Central memory CD8-positive, alpha-beta T cell (primary cell): ENCODE data around the gene FLNC.

Experiments used
- ATAC-seq: fragments of 150-1000 bp; cut with Tn5 transposase; replicated peaks from 2 replicates; pipeline ENCODE4 v1.10.0; 2022; ENCODE audit warnings: mild to moderate bottlenecking, moderate FRiP score, moderate number of reproducible peaks; ENCODE audit not compliant: poor library complexity, severe bottlenecking; ENCODE audit errors: extremely low read depth
- DNase-seq, 2 donors: peaks; one replicate each; pipeline ENCODE4 v3.0.0; 2021; ENCODE audit warnings: low spot score in 2 of 2
- H3K27ac Mint-ChIP-seq: one replicate; pipeline ENCODE4 v1.8.0; 2022; ENCODE audit warnings: low read depth, mild to moderate bottlenecking, moderate library complexity, mixed read lengths
- H3K27me3 Mint-ChIP-seq: one replicate; pipeline ENCODE4 v1.8.0; 2022; ENCODE audit warnings: mixed read lengths
- H3K36me3 Mint-ChIP-seq: one replicate; pipeline ENCODE4 v1.8.0; 2022; ENCODE audit warnings: mild to moderate bottlenecking, moderate library complexity, mixed read lengths; ENCODE audit not compliant: insufficient read depth
- H3K4me1 Mint-ChIP-seq: one replicate; pipeline ENCODE4 v1.8.0; 2022; ENCODE audit warnings: mixed read lengths
- H3K4me3 Mint-ChIP-seq: one replicate; pipeline ENCODE4 v1.8.0; 2022; ENCODE audit warnings: mild to moderate bottlenecking, moderate library complexity, mixed read lengths
- H3K9me3 Mint-ChIP-seq: one replicate; pipeline ENCODE4 v1.8.0; 2022; ENCODE audit warnings: mixed read lengths

FLNC gene

GRCh38 chr7:128845987-128846386, 15.8 kb downstream of the FLNC start:
- ATAC-seq (no peak), DNase-seq (no peak)
- Mint-ChIP-seq H3K36me3 (peaks cover 1% of the 10 kb centered on the region), H3K27ac (no peak overlapping the region), H3K4me3 (no peak overlapping the region), H3K9me3 (no peaks in the 10 kb centered on the region), H3K4me1 (no peaks in the 10 kb centered on the region), H3K27me3 (no peaks in the 10 kb centered on the region)

- Mint-ChIP-seq H3K36me3 (peaks cover 1% of the 10 kb centered on the region), H3K27ac (no peak overlapping the region), H3K4me1 (no peaks in the 10 kb centered on the region), H3K9me3 (no peaks in the 10 kb centered on the region), H3K4me3 (no peak overlapping the region), H3K27me3 (no peaks in the 10 kb centered on the region)
- DNase-seq (no peak), ATAC-seq (no peak)
These were observed 16.7 kb downstream of the FLNC start for GRCh38 chr7:128846781-128847444.

DNA sequence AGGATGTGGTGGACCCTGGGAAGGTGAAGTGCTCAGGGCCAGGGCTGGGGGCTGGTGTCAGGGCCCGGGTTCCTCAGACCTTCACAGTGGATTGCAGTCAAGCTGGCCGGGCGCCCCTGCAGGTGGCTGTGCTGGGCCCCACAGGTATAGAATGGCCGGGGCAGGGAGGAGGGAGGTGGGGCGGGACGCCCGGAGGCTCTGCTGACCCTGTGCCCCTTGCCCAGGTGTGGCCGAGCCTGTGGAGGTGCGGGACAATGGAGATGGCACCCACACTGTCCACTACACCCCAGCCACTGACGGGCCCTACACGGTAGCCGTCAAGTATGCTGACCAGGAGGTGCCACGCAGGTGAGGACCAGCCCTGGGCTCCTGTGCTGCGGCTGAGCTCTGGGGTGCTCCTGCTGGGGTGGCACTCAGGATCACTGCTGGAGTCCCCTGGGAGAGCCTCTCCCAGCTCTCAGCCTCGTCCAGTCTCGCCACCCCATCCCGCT, 17.6 kb downstream of the FLNC start:
- no peaks in the 10 kb centered on the region for H3K9me3 Mint-ChIP-seq
- no peaks in the 10 kb centered on the region for H3K27me3 Mint-ChIP-seq
- H3K4me3 Mint-ChIP-seq = no peak overlapping the region
- DNase-seq (no peak), ATAC-seq (no peak)
- H3K36me3 Mint-ChIP-seq = no peaks in the 10 kb centered on the region
- H3K4me1 Mint-ChIP-seq = no peaks in the 10 kb centered on the region
- H3K27ac Mint-ChIP-seq = no peak overlapping the region

GRCh38 chr7:128848289-128849155, 18.3 kb downstream of the FLNC start:
- H3K4me3 Mint-ChIP-seq = no peak overlapping the region
- DNase-seq = no peak
- H3K27ac Mint-ChIP-seq = no peak overlapping the region
- no peaks in the 10 kb centered on the region for H3K9me3 Mint-ChIP-seq
- H3K36me3 Mint-ChIP-seq = no peaks in the 10 kb centered on the region
- no peaks in the 10 kb centered on the region for H3K4me1 Mint-ChIP-seq
- ATAC-seq = no peak
- no peaks in the 10 kb centered on the region for H3K27me3 Mint-ChIP-seq

- H3K4me3 Mint-ChIP-seq = no peak overlapping the region
- no peaks in the 10 kb centered on the region for H3K9me3 Mint-ChIP-seq
- no peak for DNase-seq
- no peaks in the 10 kb centered on the region for H3K27me3 Mint-ChIP-seq
- ATAC-seq = no peak
- H3K27ac Mint-ChIP-seq = no peak overlapping the region
- no peaks in the 10 kb centered on the region for H3K36me3 Mint-ChIP-seq
- H3K4me1 Mint-ChIP-seq = no peaks in the 10 kb centered on the region
These were observed 18.9 kb downstream of the FLNC start for GRCh38 chr7:128849156-128849515.

GRCh38 chr7:128849804-128850490, 19.7 kb downstream of the FLNC start:
- no peak for ATAC-seq
- Mint-ChIP-seq H3K9me3 (no peaks in the 10 kb centered on the region), H3K4me1 (no peaks in the 10 kb centered on the region), H3K27ac (no peak overlapping the region), H3K36me3 (no peaks in the 10 kb centered on the region), H3K27me3 (no peaks in the 10 kb centered on the region), H3K4me3 (no peak overlapping the region)
- no peak for DNase-seq

DNA sequence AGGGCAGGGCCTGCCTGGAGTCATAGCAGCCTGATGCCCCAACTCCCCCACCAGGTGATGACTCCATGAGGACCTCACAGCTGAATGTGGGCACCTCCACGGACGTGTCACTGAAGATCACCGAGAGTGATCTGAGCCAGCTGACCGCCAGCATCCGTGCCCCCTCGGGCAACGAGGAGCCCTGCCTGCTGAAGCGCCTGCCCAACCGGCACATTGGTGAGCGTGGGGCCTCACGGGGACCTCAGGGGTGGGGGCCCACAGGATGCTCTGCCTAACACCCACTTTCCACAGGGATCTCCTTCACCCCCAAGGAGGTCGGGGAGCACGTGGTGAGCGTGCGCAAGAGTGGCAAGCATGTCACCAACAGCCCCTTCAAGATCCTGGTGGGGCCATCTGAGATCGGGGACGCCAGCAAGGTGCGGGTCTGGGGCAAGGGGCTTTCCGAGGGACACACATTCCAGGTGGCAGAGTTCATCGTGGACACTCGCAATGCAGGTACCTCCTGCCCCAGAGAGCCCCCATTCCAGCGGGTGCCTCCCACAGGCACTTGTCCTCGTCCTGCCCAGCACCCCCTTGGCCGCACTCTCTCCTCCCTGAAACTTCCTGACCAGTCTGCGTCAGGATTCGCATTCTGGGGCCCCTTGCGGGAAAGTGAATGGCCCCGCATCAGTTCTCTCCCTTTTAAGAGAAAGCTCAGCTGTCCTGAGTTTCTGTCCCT, 22.5 kb downstream of the FLNC start:
- H3K36me3 Mint-ChIP-seq = no peaks in the 10 kb centered on the region
- H3K4me1 Mint-ChIP-seq = no peaks in the 10 kb centered on the region
- DNase-seq = no peak
- H3K27me3 Mint-ChIP-seq = no peaks in the 10 kb centered on the region
- H3K4me3 Mint-ChIP-seq = no peak overlapping the region
- no peaks in the 10 kb centered on the region for H3K9me3 Mint-ChIP-seq
- ATAC-seq = no peak
- no peak overlapping the region for H3K27ac Mint-ChIP-seq

DNA sequence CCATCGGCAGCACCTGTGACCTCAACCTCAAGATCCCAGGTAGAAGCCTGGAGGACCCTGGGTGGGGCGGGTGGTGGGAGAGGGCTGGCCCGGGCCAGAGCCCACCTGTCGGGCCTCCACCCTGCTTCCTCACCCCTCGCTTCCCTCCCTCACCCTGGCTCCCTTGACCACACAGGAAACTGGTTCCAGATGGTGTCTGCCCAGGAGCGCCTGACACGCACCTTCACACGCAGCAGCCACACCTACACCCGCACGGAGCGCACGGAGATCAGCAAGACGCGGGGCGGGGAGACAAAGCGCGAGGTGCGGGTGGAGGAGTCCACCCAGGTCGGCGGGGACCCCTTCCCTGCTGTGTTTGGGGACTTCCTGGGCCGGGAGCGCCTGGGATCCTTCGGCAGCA, 23.6 kb downstream of the FLNC start:
- Mint-ChIP-seq H3K4me1 (no peaks in the 10 kb centered on the region), H3K27me3 (no peaks in the 10 kb centered on the region), H3K27ac (no peak overlapping the region), H3K36me3 (no peaks in the 10 kb centered on the region), H3K9me3 (no peaks in the 10 kb centered on the region), H3K4me3 (no peak overlapping the region)
- DNase-seq (no peak), ATAC-seq (no peak)

DNA sequence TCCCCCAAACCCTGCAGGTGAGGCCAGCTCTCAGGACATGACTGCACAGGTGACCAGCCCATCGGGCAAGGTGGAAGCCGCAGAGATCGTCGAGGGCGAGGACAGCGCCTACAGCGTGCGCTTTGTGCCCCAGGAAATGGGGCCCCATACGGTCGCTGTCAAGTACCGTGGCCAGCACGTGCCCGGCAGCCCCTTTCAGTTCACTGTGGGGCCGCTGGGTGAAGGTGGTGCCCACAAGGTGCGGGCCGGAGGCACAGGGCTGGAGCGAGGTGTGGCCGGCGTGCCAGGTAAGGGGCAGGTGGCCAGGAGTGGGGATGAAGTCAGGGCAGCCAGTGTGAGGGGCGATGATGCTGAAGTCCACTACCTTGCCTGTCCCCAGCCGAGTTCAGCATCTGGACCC, 24.2 kb downstream of the FLNC start:
- no peaks in the 10 kb centered on the region for H3K9me3 Mint-ChIP-seq
- no peak overlapping the region for H3K4me3 Mint-ChIP-seq
- ATAC-seq (no peak), DNase-seq (no peak)
- H3K27me3 Mint-ChIP-seq = no peaks in the 10 kb centered on the region
- H3K36me3 Mint-ChIP-seq = no peaks in the 10 kb centered on the region
- no peak overlapping the region for H3K27ac Mint-ChIP-seq
- no peaks in the 10 kb centered on the region for H3K4me1 Mint-ChIP-seq

GRCh38 chr7:128855559-128855958, 25.4 kb downstream of the FLNC start:
- H3K27me3 Mint-ChIP-seq = no peaks in the 10 kb centered on the region

GRCh38 chr7:128856001-128856718, 26.0 kb downstream of the FLNC start:
- Mint-ChIP-seq H3K27me3 (no peaks in the 10 kb centered on the region), H3K4me3 (no peak overlapping the region), H3K4me1 (no peaks in the 10 kb centered on the region), H3K27ac (no peak overlapping the region), H3K9me3 (no peaks in the 10 kb centered on the region), H3K36me3 (no peaks in the 10 kb centered on the region)
- no peak for DNase-seq
- no peak for ATAC-seq

More at GRCh38 chr7:128855559-128855958, 25.4 kb downstream of the FLNC start:
- DNase-seq (no peak), ATAC-seq (no peak)
- Mint-ChIP-seq H3K4me3 (no peak overlapping the region), H3K9me3 (no peaks in the 10 kb centered on the region), H3K27ac (no peak overlapping the region), H3K36me3 (no peaks in the 10 kb centered on the region), H3K4me1 (no peaks in the 10 kb centered on the region)
